Muscle of leg (tissue), 11 donors: ENCODE data around the gene ADD2. TPM values are rescaled to one million over a fixed set of nuclear protein-coding genes. Genes with fewer than 3 reads are reported as not detected.
A peak's percentile ranks its signal among the peaks of the same experiment; 100 is the strongest.

ENCODE experiments used
- DNase-seq: peaks from one replicate; pipeline ENCODE4 v3.0.0; 2013
- H3K27ac ChIP-seq: one replicate; pipeline ENCODE4 v1.5.1; 2013; ENCODE audit warnings: mild to moderate bottlenecking, low read length, control low read depth
- H3K27me3 ChIP-seq: one replicate; pipeline ENCODE4 v1.6.1; 2013; ENCODE audit warnings: low read length; ENCODE audit not compliant: control insufficient read depth, insufficient read depth
- H3K36me3 ChIP-seq: one replicate; pipeline ENCODE4 v1.6.1; 2013; ENCODE audit warnings: low read length; ENCODE audit not compliant: control insufficient read depth, insufficient read depth
- H3K4me1 ChIP-seq: one replicate; pipeline ENCODE4 v1.6.1; 2013; ENCODE audit warnings: low read length; ENCODE audit not compliant: control insufficient read depth, insufficient read depth
- H3K4me3 ChIP-seq: one replicate; pipeline ENCODE4 v1.5.1; 2013; ENCODE audit warnings: low read length, control low read depth
- H3K9me3 ChIP-seq: replicated peaks from 2 replicates; pipeline ENCODE4 v1.6.1; 2013; ENCODE audit warnings: low read depth, low read length; ENCODE audit not compliant: control insufficient read depth
- WGBS: methylation state at CpG from one replicate; pipeline ENCODE4 v1.1.5; 2013; ENCODE audit warnings: missing lambda C conversion rate; ENCODE audit not compliant: insufficient coverage; 5-methylcytosine and 5-hydroxymethylcytosine counted together
- polyA plus RNA-seq, 8 donors: library from polyadenylated mRNA; unstranded; fragments of 120-200 nt; gene quantifications; one replicate each; pipeline versions ENCODE4 v1.2.1 to v1.2.3, GENCODE V29; 2013; ENCODE audit warnings: inconsistent platforms in 1 of 8, low replicate concordance in 1 of 8; ENCODE audit not compliant: insufficient read length in 8 of 8, insufficient read depth in 1 of 8
- total RNA-seq: library from RNA; stranded (reverse); fragments of 120-200 nt; gene quantifications from one replicate; pipeline ENCODE4 v1.2.4, GENCODE V29; 2013

Gene ADD2
- total and polyA plus RNA-seq, 9 donors, result 0.98 to 4.2 (median 2.4) TPM

GRCh38 chr2:70715071-70715985 is 52.7 kb downstream of the ADD2 start:
- Histone ChIP-seq H3K27me3 (peaks cover 3% of the 10 kb centered on the region), H3K36me3 (no peaks in the 10 kb centered on the region), H3K9me3 (no peaks in the 10 kb centered on the region), H3K27ac (no peak overlapping the region), H3K4me3 (no peak overlapping the region), H3K4me1 (peaks cover under 1% of the 10 kb centered on the region)
- DNase-seq, result no peak
- WGBS, result 63% methylated on average over 7 of the region's 7 CpGs

DNA sequence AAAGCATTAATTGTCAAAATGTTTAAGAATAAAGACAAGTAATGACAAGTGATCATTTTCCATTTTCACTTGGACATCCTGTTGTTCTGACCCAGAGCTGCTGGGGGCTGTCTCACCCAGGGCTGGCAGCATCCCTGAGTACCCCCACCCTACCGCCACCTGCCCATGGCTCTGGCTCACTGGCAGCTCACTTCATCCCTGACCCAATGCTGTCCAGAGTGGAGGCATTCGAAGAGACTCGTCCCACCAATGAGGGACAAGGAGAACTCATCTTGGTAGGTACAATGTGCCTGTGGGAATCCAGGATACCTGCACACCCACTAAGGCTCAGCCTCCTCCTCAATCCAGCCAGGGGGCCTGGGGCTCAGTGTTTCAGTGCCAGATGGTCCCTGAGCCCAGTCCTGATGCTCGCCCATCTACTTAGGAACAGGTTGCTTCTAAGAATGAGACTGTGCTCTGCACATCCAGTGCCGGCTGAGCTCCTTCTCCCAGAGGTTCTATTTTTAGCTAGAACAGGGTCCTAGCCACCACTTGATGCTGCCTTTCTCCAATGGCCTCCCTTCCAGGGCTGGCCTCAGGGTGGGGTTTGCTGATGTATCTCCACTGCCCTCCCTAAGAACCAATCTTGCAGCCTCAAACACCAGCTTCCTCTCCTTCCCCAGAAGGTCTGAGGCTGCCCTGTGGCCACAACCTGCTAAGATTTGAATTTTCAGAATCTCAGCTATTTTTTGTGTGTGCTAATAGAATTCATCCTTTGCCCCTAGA is 53.7 kb downstream of the ADD2 start:
- H3K27me3 ChIP-seq, result peaks cover 3% of the 10 kb centered on the region
- WGBS, result 80% methylated on average over 3 of the region's 5 CpGs
- no peaks in the 10 kb centered on the region for H3K36me3 ChIP-seq
- no peak for DNase-seq
- peaks cover 10% of the 10 kb centered on the region for H3K4me1 ChIP-seq
- no peak overlapping the region for H3K27ac ChIP-seq
- H3K9me3 ChIP-seq, result no peaks in the 10 kb centered on the region
- no peak overlapping the region for H3K4me3 ChIP-seq

GRCh38 chr2:70712916-70713315 is 55.1 kb downstream of the ADD2 start:
- DNase-seq, result no peak
- WGBS, result 83% methylated on average over 4 of the region's 5 CpGs
- Histone ChIP-seq H3K9me3 (no peaks in the 10 kb centered on the region), H3K27me3 (peaks cover 3% of the 10 kb centered on the region), H3K4me1 (peaks cover 12% of the 10 kb centered on the region), H3K27ac (no peak overlapping the region), H3K4me3 (no peak overlapping the region), H3K36me3 (no peaks in the 10 kb centered on the region)

- Histone ChIP-seq H3K9me3 (no peaks in the 10 kb centered on the region), H3K27me3 (peaks cover 3% of the 10 kb centered on the region), H3K27ac (no peak overlapping the region), H3K36me3 (no peaks in the 10 kb centered on the region), H3K4me3 (no peak overlapping the region), H3K4me1 (peaks cover 12% of the 10 kb centered on the region)
- no CpG with 5 or more reads among the region's 1 CpG for WGBS
- no peak for DNase-seq
Observed at GRCh38 chr2:70711191-70711590, 56.8 kb downstream of the ADD2 start.

DNA sequence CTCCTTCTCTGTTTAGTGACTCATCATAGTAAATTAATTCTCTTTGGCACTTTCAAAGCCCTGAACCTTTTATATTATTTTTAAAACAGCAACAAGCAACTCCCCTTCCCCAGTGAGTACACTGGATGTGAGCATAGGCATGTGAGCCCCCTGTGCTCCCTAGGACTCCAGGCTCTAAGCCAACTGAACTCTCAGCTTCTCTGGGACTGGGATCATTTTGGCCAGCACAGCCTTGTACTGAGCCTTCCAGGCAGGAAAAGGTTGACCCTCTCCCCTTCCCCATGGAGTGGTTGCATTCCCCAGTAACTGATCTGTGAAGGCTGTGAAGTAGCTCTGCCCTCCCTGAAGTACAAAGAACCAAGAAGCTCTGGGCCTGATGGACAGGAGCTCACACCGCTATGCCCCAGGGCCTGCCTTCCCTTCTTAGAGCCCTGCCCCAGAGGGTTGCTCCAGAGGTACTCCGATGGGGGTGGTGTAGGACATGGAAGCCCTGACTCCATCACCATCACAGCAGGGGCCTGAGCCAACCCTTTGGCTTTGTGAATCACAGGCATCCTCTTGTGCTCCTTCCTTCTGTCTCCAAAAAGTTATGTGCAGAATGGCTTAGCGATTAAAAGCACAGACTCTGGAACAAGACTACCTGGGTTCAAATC is 57.8 kb downstream of the ADD2 start:
- peak; percentile 67 for DNase-seq
- Histone ChIP-seq H3K27me3 (peaks cover 1% of the 10 kb centered on the region), H3K4me1 (peaks cover 12% of the 10 kb centered on the region), H3K9me3 (no peaks in the 10 kb centered on the region), H3K27ac (peak overlapping the region; percentile 74), H3K36me3 (no peaks in the 10 kb centered on the region), H3K4me3 (no peak overlapping the region)
- WGBS, result 60% methylated on average over 1 of the region's 3 CpGs

GRCh38 chr2:70709275-70710037 is 58.5 kb downstream of the ADD2 start:
- Histone ChIP-seq H3K4me3 (no peak overlapping the region), H3K27ac (peak overlapping the region; percentile 74), H3K9me3 (no peaks in the 10 kb centered on the region), H3K27me3 (no peaks in the 10 kb centered on the region), H3K4me1 (peaks cover 12% of the 10 kb centered on the region), H3K36me3 (no peaks in the 10 kb centered on the region)
- peak; percentile 86 for DNase-seq
- WGBS, result 38% methylated on average over 2 of the region's 9 CpGs

DNA sequence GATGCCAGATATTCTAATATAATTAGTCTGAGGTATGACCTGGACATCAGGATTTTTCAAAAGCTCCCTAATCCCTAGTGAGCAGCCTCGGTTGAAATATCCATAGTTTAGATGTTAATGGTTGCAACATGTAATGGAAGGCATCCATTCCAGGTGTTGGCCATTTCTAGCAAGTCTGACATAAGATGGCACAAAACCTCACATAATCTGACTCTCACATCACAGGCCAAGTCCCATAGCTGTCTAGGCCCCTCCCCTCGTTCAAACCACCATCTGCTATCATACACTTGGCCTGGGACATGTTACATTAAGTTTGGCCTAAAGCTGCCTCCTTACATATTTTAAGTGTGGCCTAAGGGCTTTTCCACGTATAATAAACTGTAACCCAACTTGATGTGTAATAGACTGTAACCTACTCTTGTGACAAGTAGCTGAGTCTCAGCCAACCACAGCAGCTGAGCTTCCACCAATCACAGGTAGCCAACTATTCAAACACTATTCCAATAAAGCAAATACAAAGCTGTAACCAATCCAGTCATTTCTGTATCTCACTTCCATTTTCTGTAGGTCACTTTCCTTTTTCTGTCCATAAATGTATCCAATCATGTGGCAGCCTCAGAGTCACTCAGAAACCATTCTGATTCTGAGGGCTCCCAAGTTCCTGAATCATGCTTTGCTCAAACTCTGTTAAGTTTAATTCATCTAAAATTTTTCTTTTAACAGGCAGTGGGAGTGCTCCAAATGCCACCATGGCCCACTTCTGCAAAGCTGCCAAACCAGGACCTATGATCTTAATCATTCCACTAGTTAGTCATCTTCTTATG is 59.4 kb downstream of the ADD2 start:
- Histone ChIP-seq H3K4me3 (no peak overlapping the region), H3K27ac (peak overlapping the region; percentile 74), H3K36me3 (no peaks in the 10 kb centered on the region), H3K9me3 (no peaks in the 10 kb centered on the region), H3K4me1 (peaks cover 14% of the 10 kb centered on the region), H3K27me3 (no peaks in the 10 kb centered on the region)
- no peak for DNase-seq
- no CpG with 5 or more reads among the region's 3 CpGs for WGBS

GRCh38 chr2:70707706-70708105 is 60.3 kb downstream of the ADD2 start:
- Histone ChIP-seq H3K4me3 (no peak overlapping the region), H3K36me3 (no peaks in the 10 kb centered on the region), H3K27me3 (no peaks in the 10 kb centered on the region), H3K27ac (no peak overlapping the region), H3K4me1 (peaks cover 14% of the 10 kb centered on the region), H3K9me3 (no peaks in the 10 kb centered on the region)
- no CpG with 5 or more reads among the region's 1 CpG for WGBS
- no peak for DNase-seq
